ENCODE measurements around the gene CELF4.

The CELF4 gene

GRCh38 chr18:37272841-37273240 lies 292.8 kb downstream of the CELF4 start:
- Histone ChIP-seq H3K36me3 (ENCODE audit: low read depth) (no peaks in the 10 kb centered on the region), H3K27me3 (ENCODE audit: insufficient read depth, poor library complexity, severe bottlenecking) (peaks cover 45% of the 10 kb centered on the region), H3K27ac (ENCODE audit: poor library complexity, severe bottlenecking) (no peak overlapping the region), H3K9me3 (ENCODE audit: severe bottlenecking) (no peaks in the 10 kb centered on the region), H3K4me1 (ENCODE audit: insufficient read depth, poor library complexity, severe bottlenecking) (no peaks in the 10 kb centered on the region), H3K4me3 (ENCODE audit: severe bottlenecking) (no peak overlapping the region)
- DNase-seq (ENCODE audit: low spot score) (no peak), ATAC-seq (ENCODE audit: low read depth) (no peak)
- TF ChIP-seq, protein P1, sequence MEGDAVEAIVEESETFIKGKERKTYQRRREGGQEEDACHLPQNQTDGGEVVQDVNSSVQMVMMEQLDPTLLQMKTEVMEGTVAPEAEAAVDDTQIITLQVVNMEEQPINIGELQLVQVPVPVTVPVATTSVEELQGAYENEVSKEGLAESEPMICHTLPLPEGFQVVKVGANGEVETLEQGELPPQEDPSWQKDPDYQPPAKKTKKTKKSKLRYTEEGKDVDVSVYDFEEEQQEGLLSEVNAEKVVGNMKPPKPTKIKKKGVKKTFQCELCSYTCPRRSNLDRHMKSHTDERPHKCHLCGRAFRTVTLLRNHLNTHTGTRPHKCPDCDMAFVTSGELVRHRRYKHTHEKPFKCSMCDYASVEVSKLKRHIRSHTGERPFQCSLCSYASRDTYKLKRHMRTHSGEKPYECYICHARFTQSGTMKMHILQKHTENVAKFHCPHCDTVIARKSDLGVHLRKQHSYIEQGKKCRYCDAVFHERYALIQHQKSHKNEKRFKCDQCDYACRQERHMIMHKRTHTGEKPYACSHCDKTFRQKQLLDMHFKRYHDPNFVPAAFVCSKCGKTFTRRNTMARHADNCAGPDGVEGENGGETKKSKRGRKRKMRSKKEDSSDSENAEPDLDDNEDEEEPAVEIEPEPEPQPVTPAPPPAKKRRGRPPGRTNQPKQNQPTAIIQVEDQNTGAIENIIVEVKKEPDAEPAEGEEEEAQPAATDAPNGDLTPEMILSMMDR (IDR thresholded peaks at IDR 0.05; ENCODE audit: poor library complexity, severe bottlenecking): no peak

DNA sequence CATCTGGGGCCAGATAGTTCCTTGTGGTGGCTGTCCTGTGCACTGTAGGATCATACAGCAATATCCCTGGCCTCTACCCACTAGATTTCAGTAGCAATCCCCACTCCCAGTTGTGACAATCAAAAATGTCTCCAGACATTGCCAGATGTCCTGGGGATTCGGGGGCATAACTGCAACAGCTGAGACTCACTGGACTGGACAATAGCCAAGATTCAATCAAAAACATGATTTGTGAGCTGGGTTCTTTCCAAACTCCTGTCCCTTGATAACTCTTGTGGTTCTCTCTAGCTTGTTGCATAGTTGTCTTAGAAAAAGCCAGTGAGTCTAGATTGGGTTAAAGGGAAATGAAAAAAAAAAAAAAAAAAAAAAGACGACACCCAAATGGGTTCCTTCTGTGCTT lies 293.4 kb downstream of the CELF4 start:
- H3K4me1 ChIP-seq (ENCODE audit: insufficient read depth, poor library complexity, severe bottlenecking): no peaks in the 10 kb centered on the region
- DNase-seq (ENCODE audit: low spot score) (no peak), ATAC-seq (ENCODE audit: low read depth) (no peak)
- peaks cover 43% of the 10 kb centered on the region for H3K27me3 ChIP-seq (ENCODE audit: insufficient read depth, poor library complexity, severe bottlenecking)
- H3K9me3 ChIP-seq (ENCODE audit: severe bottlenecking): no peaks in the 10 kb centered on the region
- no peak overlapping the region for H3K27ac ChIP-seq (ENCODE audit: poor library complexity, severe bottlenecking)
- no peaks in the 10 kb centered on the region for H3K36me3 ChIP-seq (ENCODE audit: low read depth)
- TF ChIP-seq, protein P1 (IDR thresholded peaks at IDR 0.05; ENCODE audit: poor library complexity, severe bottlenecking): no peak
- H3K4me3 ChIP-seq (ENCODE audit: severe bottlenecking): no peak overlapping the region

GRCh38 chr18:37270666-37271052 lies 294.9 kb downstream of the CELF4 start:
- H3K4me3 ChIP-seq (ENCODE audit: severe bottlenecking): no peak overlapping the region
- H3K4me1 ChIP-seq (ENCODE audit: insufficient read depth, poor library complexity, severe bottlenecking): no peaks in the 10 kb centered on the region
- ATAC-seq (ENCODE audit: low read depth) (no peak), DNase-seq (ENCODE audit: low spot score) (no peak)
- no peaks in the 10 kb centered on the region for H3K36me3 ChIP-seq (ENCODE audit: low read depth)
- no peaks in the 10 kb centered on the region for H3K9me3 ChIP-seq (ENCODE audit: severe bottlenecking)
- peaks cover 28% of the 10 kb centered on the region for H3K27me3 ChIP-seq (ENCODE audit: insufficient read depth, poor library complexity, severe bottlenecking)
- TF ChIP-seq, protein P1 (IDR thresholded peaks at IDR 0.05; ENCODE audit: poor library complexity, severe bottlenecking): no peak
- H3K27ac ChIP-seq (ENCODE audit: poor library complexity, severe bottlenecking): no peak overlapping the region

GRCh38 chr18:37270038-37270665 lies 295.4 kb downstream of the CELF4 start:
- ATAC-seq (ENCODE audit: low read depth) (peak; percentile 29; the same call in 1 of the 3 replicates), DNase-seq (ENCODE audit: low spot score) (no peak)
- H3K27me3 ChIP-seq (ENCODE audit: insufficient read depth, poor library complexity, severe bottlenecking): peaks cover 24% of the 10 kb centered on the region
- H3K4me1 ChIP-seq (ENCODE audit: insufficient read depth, poor library complexity, severe bottlenecking): no peaks in the 10 kb centered on the region
- no peaks in the 10 kb centered on the region for H3K36me3 ChIP-seq (ENCODE audit: low read depth)
- H3K4me3 ChIP-seq (ENCODE audit: severe bottlenecking): no peak overlapping the region
- H3K9me3 ChIP-seq (ENCODE audit: severe bottlenecking): no peaks in the 10 kb centered on the region
- H3K27ac ChIP-seq (ENCODE audit: poor library complexity, severe bottlenecking): no peak overlapping the region
- TF ChIP-seq, protein P1 (IDR thresholded peaks at IDR 0.05; ENCODE audit: poor library complexity, severe bottlenecking): no peak

GRCh38 chr18:37266290-37266689 lies 299.3 kb downstream of the CELF4 start:
- DNase-seq (ENCODE audit: low spot score) (no peak), ATAC-seq (ENCODE audit: low read depth) (no peak)
- no peak overlapping the region for H3K4me3 ChIP-seq (ENCODE audit: severe bottlenecking)
- TF ChIP-seq, protein P1 (IDR thresholded peaks at IDR 0.05; ENCODE audit: poor library complexity, severe bottlenecking): no peak
- H3K36me3 ChIP-seq (ENCODE audit: low read depth): no peaks in the 10 kb centered on the region
- H3K27me3 ChIP-seq (ENCODE audit: insufficient read depth, poor library complexity, severe bottlenecking): no peaks in the 10 kb centered on the region
- no peak overlapping the region for H3K27ac ChIP-seq (ENCODE audit: poor library complexity, severe bottlenecking)
- H3K9me3 ChIP-seq (ENCODE audit: severe bottlenecking): no peaks in the 10 kb centered on the region
- no peaks in the 10 kb centered on the region for H3K4me1 ChIP-seq (ENCODE audit: insufficient read depth, poor library complexity, severe bottlenecking)

Data from RWPE2 (cell line).